ENCODE data around the gene PCDHB5. TPM values are rescaled to one million over a fixed set of nuclear protein-coding genes. Genes with fewer than 3 reads are reported as not detected.
A peak's percentile ranks its signal among the peaks of the same experiment; 100 is the strongest.
"Not testable (repeated sequence)": the region's sequence is repeated elsewhere in the genome, so short reads cannot be mapped to it uniquely, and the experiment has no call there.

Gene PCDHB5
- total RNA-seq, 4 donors from 2014 or later, result 0.72 to 6.2 (median 1.9) TPM

GRCh38 chr5:141101059-141101458 is 33.9 kb upstream of the PCDHB5 start:
- peak overlapping the region; percentile 27 for H3K4me3 ChIP-seq
- DNase-seq (ENCODE audit: low spot score in 2 of 2), result no peak
- no peak overlapping the region for H3K27ac ChIP-seq
- peaks cover 12% of the 10 kb centered on the region for H3K9me3 ChIP-seq
- H3K36me3 ChIP-seq, result no peaks in the 10 kb centered on the region
- TF ChIP-seq POLR2A (IDR thresholded peaks at IDR 0.05), result no peak
- TF ChIP-seq EP300 (IDR thresholded peaks at IDR 0.05), result no peak
- TF ChIP-seq POLR2AphosphoS5 (IDR thresholded peaks at IDR 0.05), result no peak
- no peak for TF ChIP-seq CTCF (IDR thresholded peaks at IDR 0.05)
- H3K4me1 ChIP-seq, result no peaks in the 10 kb centered on the region
- WGBS, result 47% methylated on average over 19 of the region's 20 CpGs
- H3K27me3 ChIP-seq, result peaks cover 9% of the 10 kb centered on the region

- H3K4me1 ChIP-seq; H3K27ac ChIP-seq; H3K36me3 ChIP-seq; DNase-seq (ENCODE audit: low spot score in 2 of 2); H3K4me3 ChIP-seq; H3K27me3 ChIP-seq: not testable (repeated sequence)
- WGBS, result 40% methylated on average over 6 of the region's 39 CpGs
- H3K9me3 ChIP-seq, result peaks cover 12% of the 10 kb centered on the region
Measured at GRCh38 chr5:141102070-141102469, 32.9 kb upstream of the PCDHB5 start.

- H3K27me3 ChIP-seq; DNase-seq (ENCODE audit: low spot score in 2 of 2); H3K36me3 ChIP-seq; H3K4me1 ChIP-seq; H3K27ac ChIP-seq; H3K4me3 ChIP-seq: not testable (repeated sequence)
- no CpG with 5 or more reads among the region's 38 CpGs for WGBS
- H3K9me3 ChIP-seq, result peaks cover 12% of the 10 kb centered on the region
Measured at GRCh38 chr5:141102471-141102870, 32.5 kb upstream of the PCDHB5 start.

- WGBS, result 92% methylated on average over 2 of the region's 2 CpGs
- Histone ChIP-seq H3K4me3 (no peak overlapping the region), H3K36me3 (no peaks in the 10 kb centered on the region), H3K27ac (no peak overlapping the region), H3K4me1 (no peaks in the 10 kb centered on the region), H3K27me3 (peaks cover 9% of the 10 kb centered on the region), H3K9me3 (peaks cover 12% of the 10 kb centered on the region)
- DNase-seq (ENCODE audit: low spot score in 2 of 2), result no peak
- no peak for TF ChIP-seq POLR2A (IDR thresholded peaks at IDR 0.05)
- TF ChIP-seq POLR2AphosphoS5 (IDR thresholded peaks at IDR 0.05), result no peak
- no peak for TF ChIP-seq EP300 (IDR thresholded peaks at IDR 0.05)
- no peak for TF ChIP-seq CTCF (IDR thresholded peaks at IDR 0.05)
Measured at GRCh38 chr5:141105350-141105749, 29.7 kb upstream of the PCDHB5 start.

GRCh38 chr5:141119250-141119649 is 15.8 kb upstream of the PCDHB5 start:
- no peak overlapping the region for H3K4me3 ChIP-seq
- peaks cover 4% of the 10 kb centered on the region for H3K27me3 ChIP-seq
- H3K9me3 ChIP-seq, result peaks cover 16% of the 10 kb centered on the region
- no peak for DNase-seq (ENCODE audit: low spot score in 2 of 2)
- H3K36me3 ChIP-seq, result no peaks in the 10 kb centered on the region
- TF ChIP-seq POLR2A (IDR thresholded peaks at IDR 0.05) (no peak), EP300 (IDR thresholded peaks at IDR 0.05) (no peak), POLR2AphosphoS5 (IDR thresholded peaks at IDR 0.05) (no peak), CTCF (IDR thresholded peaks at IDR 0.05) (no peak)
- WGBS, result 47% methylated on average over 2 of the region's 2 CpGs
- H3K27ac ChIP-seq, result no peak overlapping the region
- H3K4me1 ChIP-seq, result no peaks in the 10 kb centered on the region

- TF ChIP-seq CTCF (IDR thresholded peaks at IDR 0.05) (peak in 1 of 2 donors; percentile 16), POLR2A (IDR thresholded peaks at IDR 0.05) (no peak)
- no peaks in the 10 kb centered on the region for H3K4me1 ChIP-seq
- peaks cover 4% of the 10 kb centered on the region for H3K27me3 ChIP-seq
- WGBS, result 22% methylated on average over 16 of the region's 16 CpGs
- H3K36me3 ChIP-seq, result no peaks in the 10 kb centered on the region
- peaks cover 16% of the 10 kb centered on the region for H3K9me3 ChIP-seq
- H3K4me3 ChIP-seq, result peak within 1 kb of the TSS; percentile 27
- no peak for DNase-seq (ENCODE audit: low spot score in 2 of 2)
- H3K27ac ChIP-seq, result no peak within 1 kb of the TSS
Measured at GRCh38 chr5:141121563-141121962, 13.4 kb upstream of the PCDHB5 start, which contains the start of gene PCDHB4. Gene PCDHB4, plus strand, starts transcription at chr5:141121818. Its CDS starts 181 bp downstream, at chr5:141121999.

All from suprapubic skin (tissue), 4 donors.